Measurements from ENCODE around the gene CDK12.

DNA sequence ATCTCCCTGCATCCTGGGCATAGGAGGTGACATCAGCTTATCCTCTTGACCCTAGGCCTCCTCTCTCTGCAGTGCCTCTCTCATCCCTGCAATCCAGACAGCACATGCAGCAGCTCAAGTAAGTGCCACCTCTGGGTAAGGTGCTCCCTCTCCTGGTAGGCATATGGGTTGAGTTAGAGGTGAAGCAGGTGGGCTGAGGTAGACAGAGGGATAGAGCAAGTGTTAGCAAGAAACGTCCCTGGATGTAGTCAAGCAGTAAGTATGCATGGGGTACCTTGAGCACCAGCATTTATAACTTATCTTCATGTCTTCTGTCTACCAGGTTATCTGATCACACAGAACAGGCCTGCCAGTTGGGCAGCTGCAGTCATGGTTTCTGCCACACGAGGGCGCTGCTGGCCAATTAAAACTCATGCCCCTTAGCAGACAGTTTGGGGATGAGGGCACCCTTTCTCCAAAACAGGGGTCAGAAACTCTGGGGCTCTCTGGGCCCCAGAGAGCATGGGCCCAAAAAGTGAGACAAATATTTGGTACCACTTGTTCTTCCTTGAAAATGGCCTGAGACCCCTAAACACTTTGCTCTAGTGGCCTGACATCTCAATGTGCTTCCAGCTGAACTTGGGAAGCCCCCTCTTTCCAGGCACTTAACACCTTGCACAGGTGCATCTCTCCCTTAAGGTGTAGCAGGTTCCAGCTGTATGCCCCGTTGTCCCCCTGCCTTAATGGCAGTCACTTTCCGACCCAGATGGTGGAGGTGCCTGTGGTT, 86.6 kb downstream of the CDK12 start:
- TF ChIP-seq, protein P1, sequence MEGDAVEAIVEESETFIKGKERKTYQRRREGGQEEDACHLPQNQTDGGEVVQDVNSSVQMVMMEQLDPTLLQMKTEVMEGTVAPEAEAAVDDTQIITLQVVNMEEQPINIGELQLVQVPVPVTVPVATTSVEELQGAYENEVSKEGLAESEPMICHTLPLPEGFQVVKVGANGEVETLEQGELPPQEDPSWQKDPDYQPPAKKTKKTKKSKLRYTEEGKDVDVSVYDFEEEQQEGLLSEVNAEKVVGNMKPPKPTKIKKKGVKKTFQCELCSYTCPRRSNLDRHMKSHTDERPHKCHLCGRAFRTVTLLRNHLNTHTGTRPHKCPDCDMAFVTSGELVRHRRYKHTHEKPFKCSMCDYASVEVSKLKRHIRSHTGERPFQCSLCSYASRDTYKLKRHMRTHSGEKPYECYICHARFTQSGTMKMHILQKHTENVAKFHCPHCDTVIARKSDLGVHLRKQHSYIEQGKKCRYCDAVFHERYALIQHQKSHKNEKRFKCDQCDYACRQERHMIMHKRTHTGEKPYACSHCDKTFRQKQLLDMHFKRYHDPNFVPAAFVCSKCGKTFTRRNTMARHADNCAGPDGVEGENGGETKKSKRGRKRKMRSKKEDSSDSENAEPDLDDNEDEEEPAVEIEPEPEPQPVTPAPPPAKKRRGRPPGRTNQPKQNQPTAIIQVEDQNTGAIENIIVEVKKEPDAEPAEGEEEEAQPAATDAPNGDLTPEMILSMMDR (IDR thresholded peaks at IDR 0.05): peak; percentile 50 to 81 (median 77)
- no peak for TF ChIP-seq POLR2A (IDR thresholded peaks at IDR 0.05)
